Testis (tissue), 2 donors: Measurements from ENCODE around the gene HIPK2.

Source experiments
- CTCF ChIP-seq, 3 experiments: fragments of 450-650 bp in 2 of 3; fragments of 200-600 bp in 1 of 3; sonication (generic) in 1 of 3; IDR thresholded peaks; one replicate each; pipeline ENCODE4 v1.5.1; 2016 to 2019; ENCODE audit warnings: antibody characterized with exemption in 3 of 3, mild to moderate bottlenecking in 2 of 3, moderate library complexity in 1 of 3
- POLR2A ChIP-seq: fragments of 450-650 bp; IDR thresholded peaks from one replicate; pipeline ENCODE4 v1.6.1; 2017; ENCODE audit warnings: antibody characterized with exemption, mild to moderate bottlenecking, moderate library complexity

DNA sequence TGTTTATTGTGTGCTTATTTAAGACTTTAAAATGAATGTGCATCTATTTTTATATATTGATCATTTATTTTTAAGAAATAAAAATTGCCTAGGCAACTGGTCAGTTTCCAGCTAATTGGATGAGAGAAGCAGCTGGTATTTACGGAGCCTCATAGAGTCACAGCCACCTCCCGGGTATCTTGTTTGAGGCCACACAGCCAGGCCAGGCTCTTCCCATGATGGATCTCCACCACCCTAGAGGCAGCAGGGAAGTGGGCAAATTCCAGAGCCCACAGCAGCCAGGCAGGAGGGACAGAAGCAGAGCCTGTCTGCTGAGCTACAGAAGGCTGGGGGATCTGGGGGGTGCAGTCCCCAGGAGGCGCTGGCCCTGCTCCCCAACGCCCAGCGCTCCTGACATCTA is 192.8 kb downstream of the HIPK2 start:
- TF ChIP-seq CTCF (IDR thresholded peaks at IDR 0.05) (no peak), POLR2A (no peak)
